Astrocyte (in vitro differentiated cells and primary cell): ENCODE results near the gene TMEM95. TPM values are rescaled to one million over a fixed set of nuclear protein-coding genes. Genes with fewer than 3 reads are reported as not detected.

ENCODE experiments used
- DNase-seq: peaks from one replicate; pipeline ENCODE4 v3.0.0-alpha.2; 2010; ENCODE audit warnings: low read depth
- FAIRE-seq: peaks from 2 replicates; lab custom pipeline; 2011; peaks lifted over from hg19 to GRCh38; lab: Jason Lieb, UNC
- H2AFZ ChIP-seq: 2 replicates; pipeline ENCODE4 v1.6.0; 2012; ENCODE audit warnings: low read depth, low read length, inconsistent platforms
- H3K27ac ChIP-seq: 2 replicates; pipeline ENCODE4 v1.5.1; 2011; ENCODE audit warnings: low read depth, low read length, inconsistent platforms
- H3K27me3 ChIP-seq: 2 replicates; pipeline ENCODE4 v1.6.0; 2011; ENCODE audit warnings: low read length, inconsistent platforms; ENCODE audit not compliant: insufficient read depth
- H3K36me3 ChIP-seq: 2 replicates; pipeline ENCODE4 v1.5.1; 2011; ENCODE audit warnings: low read length, inconsistent platforms; ENCODE audit not compliant: insufficient read depth
- H3K4me1 ChIP-seq: 2 replicates; pipeline ENCODE4 v1.5.1; 2011; ENCODE audit warnings: low read length, inconsistent platforms; ENCODE audit not compliant: insufficient read depth
- H3K4me2 ChIP-seq: 2 replicates; pipeline ENCODE4 v1.6.0; 2012; ENCODE audit warnings: low read length, inconsistent platforms
- H3K4me3 ChIP-seq: 2 replicates; pipeline ENCODE4 v1.5.1; 2011; ENCODE audit warnings: low read depth, mild to moderate bottlenecking, low read length, inconsistent platforms; ENCODE audit not compliant: insufficient read depth
- H3K79me2 ChIP-seq: 2 replicates; pipeline ENCODE4 v1.6.0; 2012; ENCODE audit warnings: mild to moderate bottlenecking, low read length, inconsistent platforms; ENCODE audit not compliant: insufficient read depth
- H3K9ac ChIP-seq: 2 replicates; pipeline ENCODE4 v1.6.0; 2012; ENCODE audit warnings: mild to moderate bottlenecking, low read length, inconsistent platforms
- H3K9me3 ChIP-seq: 2 replicates; pipeline ENCODE4 v1.5.1; 2012; ENCODE audit warnings: low read depth, mild to moderate bottlenecking, low read length, inconsistent platforms; ENCODE audit not compliant: insufficient read depth
- H4K20me1 ChIP-seq: 2 replicates; pipeline ENCODE4 v1.6.0; 2012; ENCODE audit warnings: low read length, inconsistent platforms; ENCODE audit not compliant: insufficient read depth
- H3K27ac Mint-ChIP-seq: one replicate; pipeline ENCODE4 v1.8.0; 2021; ENCODE audit warnings: mild to moderate bottlenecking, mixed read lengths; ENCODE audit not compliant: unreplicated experiment
- H3K27me3 Mint-ChIP-seq: one replicate; pipeline ENCODE4 v1.8.0; 2021; ENCODE audit warnings: low read depth, mixed read lengths; ENCODE audit not compliant: unreplicated experiment
- H3K36me3 Mint-ChIP-seq: one replicate; pipeline ENCODE4 v1.8.0; 2021; ENCODE audit warnings: low read depth, mixed read lengths; ENCODE audit not compliant: unreplicated experiment
- H3K4me1 Mint-ChIP-seq: one replicate; pipeline ENCODE4 v1.8.0; 2021; ENCODE audit warnings: low read depth, mixed read lengths; ENCODE audit not compliant: unreplicated experiment
- H3K4me3 Mint-ChIP-seq: one replicate; pipeline ENCODE4 v1.8.0; 2021; ENCODE audit warnings: mild to moderate bottlenecking, moderate library complexity, mixed read lengths; ENCODE audit not compliant: unreplicated experiment
- H3K9me3 Mint-ChIP-seq: one replicate; pipeline ENCODE4 v1.8.0; 2021; ENCODE audit warnings: mild to moderate bottlenecking, mixed read lengths; ENCODE audit not compliant: unreplicated experiment
- CTCF ChIP-seq: IDR thresholded peaks from 2 replicates; pipeline ENCODE4 v1.5.1; 2011; ENCODE audit warnings: low read depth, mild to moderate bottlenecking, inconsistent platforms, low read length, moderate library complexity; ENCODE audit not compliant: insufficient read depth
- EZH2 ChIP-seq: IDR thresholded peaks from 2 replicates; pipeline ENCODE4 v1.6.1; 2012; ENCODE audit warnings: mild to moderate bottlenecking, low read length, inconsistent platforms; ENCODE audit not compliant: insufficient read depth
- total RNA-seq: library from RNA; stranded (reverse); gene quantifications from 2 replicates; pipeline ENCODE4 v1.2.1, GENCODE V29; 2021

TMEM95 gene
- total RNA-seq, 1 donor from 2014 or later: 0.30 TPM

- no peak overlapping the region for H2AFZ ChIP-seq
- no peak overlapping the region for H3K27ac ChIP-seq
- no peak overlapping the region for H3K27ac Mint-ChIP-seq
- no peaks in the 10 kb centered on the region for H3K9me3 Mint-ChIP-seq
- H3K4me1 Mint-ChIP-seq: peaks cover 1% of the 10 kb centered on the region
- H3K4me1 ChIP-seq: no peaks in the 10 kb centered on the region
- H3K36me3 Mint-ChIP-seq: no peaks in the 10 kb centered on the region
- no peak for DNase-seq
- H3K36me3 ChIP-seq: no peaks in the 10 kb centered on the region
- no peak overlapping the region for H3K4me3 ChIP-seq
- peaks cover 2% of the 10 kb centered on the region for H3K27me3 ChIP-seq
- TF ChIP-seq EZH2: no peak
- TF ChIP-seq CTCF: no peak
- no peak overlapping the region for H3K4me2 ChIP-seq
- H3K27me3 Mint-ChIP-seq: peaks cover 21% of the 10 kb centered on the region
- H3K79me2 ChIP-seq: no peaks in the 10 kb centered on the region
- H4K20me1 ChIP-seq: no peaks in the 10 kb centered on the region
- H3K9ac ChIP-seq: no peak overlapping the region
- H3K9me3 ChIP-seq: no peaks in the 10 kb centered on the region
- no peak for FAIRE-seq
- no peak overlapping the region for H3K4me3 Mint-ChIP-seq
Measured at GRCh38 chr17:7369825-7370224, 14.9 kb downstream of the TMEM95 start.

- H3K4me3 Mint-ChIP-seq: no peak overlapping the region
- H3K4me1 Mint-ChIP-seq: peaks cover 1% of the 10 kb centered on the region
- H3K36me3 Mint-ChIP-seq: no peaks in the 10 kb centered on the region
- peaks cover 18% of the 10 kb centered on the region for H3K27me3 Mint-ChIP-seq
- FAIRE-seq (no peak), DNase-seq (no peak)
- no peaks in the 10 kb centered on the region for H3K9me3 Mint-ChIP-seq
- H3K4me3 ChIP-seq: no peak overlapping the region
- no peaks in the 10 kb centered on the region for H4K20me1 ChIP-seq
- H2AFZ ChIP-seq: no peak overlapping the region
- H3K27ac Mint-ChIP-seq: no peak overlapping the region
- H3K4me1 ChIP-seq: no peaks in the 10 kb centered on the region
- no peak for TF ChIP-seq EZH2
- no peak for TF ChIP-seq CTCF
- H3K27ac ChIP-seq: no peak overlapping the region
- peaks cover 2% of the 10 kb centered on the region for H3K27me3 ChIP-seq
- H3K9me3 ChIP-seq: no peaks in the 10 kb centered on the region
- no peak overlapping the region for H3K9ac ChIP-seq
- H3K4me2 ChIP-seq: no peak overlapping the region
- H3K79me2 ChIP-seq: no peaks in the 10 kb centered on the region
- H3K36me3 ChIP-seq: no peaks in the 10 kb centered on the region
Measured at GRCh38 chr17:7370853-7371252, 15.9 kb downstream of the TMEM95 start.

- TF ChIP-seq CTCF (no peak), EZH2 (no peak)
- Histone ChIP-seq H3K4me3 (no peak overlapping the region), H3K9me3 (peaks cover 2% of the 10 kb centered on the region), H3K9ac (no peak overlapping the region), H3K4me1 (no peaks in the 10 kb centered on the region), H3K4me2 (no peak overlapping the region), H2AFZ (no peak overlapping the region), H3K27me3 (no peaks in the 10 kb centered on the region), H3K36me3 (no peaks in the 10 kb centered on the region), H3K79me2 (no peaks in the 10 kb centered on the region), H4K20me1 (no peaks in the 10 kb centered on the region), H3K27ac (no peak overlapping the region)
- H3K9me3 Mint-ChIP-seq: peaks cover 3% of the 10 kb centered on the region
- H3K36me3 Mint-ChIP-seq: no peaks in the 10 kb centered on the region
- no peak overlapping the region for H3K27ac Mint-ChIP-seq
- no peak for DNase-seq
- H3K4me1 Mint-ChIP-seq: no peaks in the 10 kb centered on the region
- no peak for FAIRE-seq
- peak overlapping the region; percentile 46 for H3K4me3 Mint-ChIP-seq
- peaks cover 13% of the 10 kb centered on the region for H3K27me3 Mint-ChIP-seq
Measured at GRCh38 chr17:7374353-7374752, 19.4 kb downstream of the TMEM95 start.
